PFSK-1 (cell line): ENCODE results near the gene SAC3D1.
A peak's percentile ranks its signal among the peaks of the same experiment; 100 is the strongest.

Experiments used
- POLR2AphosphoS5 ChIP-seq: IDR thresholded peaks from 2 replicates; pipeline ENCODE4 v1.6.1; 2012; ENCODE audit warnings: low read depth, mild to moderate bottlenecking, control low read depth, low read length, moderate library complexity
- SIN3A ChIP-seq: IDR thresholded peaks from 2 replicates; pipeline ENCODE4 v1.6.1; 2012; ENCODE audit warnings: mild to moderate bottlenecking, low read length, moderate library complexity, borderline replicate concordance; ENCODE audit not compliant: insufficient read depth

DNA sequence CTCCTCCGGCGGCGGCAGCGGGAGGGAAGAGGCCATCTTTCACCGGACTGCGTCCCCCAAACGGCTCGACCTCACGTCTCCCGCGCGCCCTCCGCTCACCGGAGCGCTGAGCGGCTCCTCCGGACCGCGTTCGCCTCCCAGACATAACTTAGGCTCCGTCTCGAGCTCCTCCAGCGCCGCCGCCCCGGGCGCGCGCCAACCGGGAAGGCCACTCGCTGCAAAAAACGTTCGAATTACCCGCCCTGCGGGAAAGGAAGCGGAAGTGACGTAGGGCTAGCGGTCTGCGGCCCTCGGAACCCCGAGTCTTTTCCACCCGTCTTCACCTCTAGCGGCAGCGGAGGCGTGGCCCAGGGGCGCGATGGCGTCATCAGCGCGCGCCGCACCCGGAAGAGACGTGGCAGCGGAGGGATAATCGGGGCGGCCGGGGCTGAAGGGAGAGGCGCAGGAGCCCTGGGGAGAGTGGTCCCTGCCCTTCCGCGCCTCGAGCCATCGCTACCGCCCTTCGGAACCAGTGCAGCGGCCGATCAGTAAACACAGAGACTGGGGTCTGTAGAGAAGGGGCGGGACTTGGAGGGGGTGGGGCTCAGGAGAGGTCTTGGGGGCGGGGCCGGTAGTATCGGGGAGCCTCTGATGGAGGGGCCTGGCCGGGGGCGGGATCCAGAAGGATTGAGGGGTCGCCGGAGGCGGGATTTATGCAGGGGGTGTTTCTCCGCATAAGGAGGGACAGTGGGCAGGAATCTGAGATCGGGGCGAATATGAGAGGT, 43.0 kb downstream of the SAC3D1 start, which contains the start of the genes CDCA5 and ZFPL1:
- TF ChIP-seq POLR2AphosphoS5 (peak; percentile 66), SIN3A (0 out of 2 replicates have a peak, but pooled peaks have one; percentile 70)
